HG03571 (cell line): Measurements from ENCODE around the gene KIF26B.
"Not testable (repeated sequence)": the region's sequence is repeated elsewhere in the genome, so short reads cannot be mapped to it uniquely, and the experiment has no call there.

Experiments
- ATAC-seq: cut with Tn5 transposase; IDR thresholded peaks from one replicate; pipeline ENCODE4 v1.9.1; 2021; ENCODE audit not compliant: unreplicated experiment

Gene KIF26B

DNA sequence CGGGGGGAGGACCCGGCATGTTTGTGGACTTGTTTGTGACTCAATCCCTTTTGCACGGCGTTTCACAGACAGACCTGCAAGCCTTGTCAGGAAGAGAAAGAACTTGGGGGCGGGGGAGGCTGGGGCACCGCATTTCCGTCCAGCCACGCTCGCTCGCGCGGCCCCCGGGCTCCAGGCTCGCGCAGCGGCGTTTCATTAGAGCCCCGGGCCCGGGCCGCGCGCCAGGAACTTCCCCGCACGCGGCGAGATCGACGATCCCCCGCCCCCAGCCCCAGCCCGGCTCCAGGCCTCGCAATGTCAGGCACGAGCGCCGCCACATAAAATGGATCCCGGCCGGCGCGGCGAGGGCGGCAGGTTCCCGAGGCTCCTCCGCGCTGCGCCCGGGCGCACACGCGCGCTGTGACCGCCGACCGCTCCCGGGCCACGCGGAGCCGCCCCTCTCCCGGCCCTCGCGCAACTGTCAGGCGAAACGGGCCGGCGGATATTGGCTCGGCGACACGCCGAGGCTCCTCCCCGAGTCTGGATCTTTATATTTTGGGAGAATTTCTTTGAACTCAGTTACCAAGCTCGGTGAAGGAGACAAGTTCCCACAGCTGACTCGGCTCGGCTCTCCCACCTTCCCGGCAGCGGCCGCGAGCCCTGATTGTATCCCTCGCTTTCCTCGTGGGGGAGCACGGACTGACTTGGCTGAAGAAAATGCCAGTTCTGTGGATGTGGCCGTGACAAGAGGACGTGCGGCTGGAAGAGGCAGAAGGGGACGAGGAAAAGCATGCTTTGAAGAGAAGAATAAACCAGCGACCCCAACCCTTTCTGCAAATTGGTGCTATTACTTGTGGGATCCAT, at the start of gene KIF26B:
Gene KIF26B, plus strand, starts transcription at position 557 of the 843 bp plus-strand sequence. CDS start 440 bp downstream, outside the sequence.
- ATAC-seq: no peak

DNA sequence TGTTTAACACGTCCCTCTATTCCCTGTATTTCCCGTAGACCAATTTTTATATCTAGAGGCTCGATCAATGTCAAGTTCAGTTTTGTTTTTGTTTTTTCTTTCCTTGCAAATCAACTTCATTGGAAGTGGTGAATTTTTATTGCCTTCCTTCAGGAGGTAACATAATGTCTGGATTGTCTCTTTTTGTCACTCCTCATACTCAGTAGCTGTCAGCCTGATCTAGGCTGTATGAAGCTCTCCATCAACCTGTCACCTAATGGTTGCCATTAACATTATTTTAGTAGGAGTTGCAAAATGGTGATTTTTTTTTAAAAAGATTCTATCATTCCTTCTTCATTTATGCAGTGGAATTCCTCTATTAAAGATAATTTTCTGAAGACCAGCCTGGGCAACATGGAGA, 49.7 kb upstream of the KIF26B start:
- ATAC-seq: no peak

DNA sequence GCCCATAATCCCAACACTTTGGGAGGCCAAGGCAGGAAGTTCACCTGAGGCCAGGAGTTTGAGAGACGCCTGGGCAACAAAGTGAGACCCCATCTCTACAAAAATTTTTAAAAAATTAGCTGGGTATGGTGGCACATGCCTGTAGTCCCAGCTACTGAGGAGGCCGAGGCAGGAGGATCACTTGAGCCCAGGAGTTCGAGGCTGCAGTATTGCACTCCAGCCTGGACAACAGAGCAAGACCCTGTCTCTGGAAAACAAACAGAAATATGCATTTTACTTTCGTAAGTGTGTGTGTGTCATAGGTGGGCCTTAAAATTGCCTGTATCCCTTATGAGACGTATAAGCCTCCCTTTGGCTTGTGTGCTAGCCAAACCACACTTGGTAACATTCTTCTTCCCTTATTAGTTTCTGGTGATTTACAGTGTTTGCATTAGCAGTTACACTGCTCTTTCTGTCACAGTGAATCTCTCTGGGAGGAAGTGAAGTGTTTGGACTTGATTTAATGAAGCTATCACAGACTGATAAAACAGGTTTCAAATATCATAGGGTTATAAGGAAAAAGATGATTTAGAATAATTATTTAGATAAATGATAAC, 48.9 kb upstream of the KIF26B start:
- ATAC-seq: no peak

DNA sequence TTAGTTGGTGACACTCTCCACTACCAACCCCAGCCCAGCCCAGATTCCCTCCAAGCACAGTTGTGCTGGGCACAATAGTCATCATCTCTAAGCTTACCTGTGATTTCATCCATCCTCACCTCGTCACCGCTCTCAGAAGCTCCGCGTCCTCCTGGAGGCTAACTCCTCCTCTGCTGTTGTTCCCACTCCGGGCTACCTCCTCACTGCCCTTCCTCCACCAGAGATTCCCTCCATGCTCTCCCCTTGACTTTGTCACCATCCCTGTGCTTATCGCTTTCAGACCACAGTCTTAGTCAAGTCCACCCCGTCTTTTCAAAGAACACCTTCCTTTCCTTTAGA, 47.0 kb upstream of the KIF26B start:
- no peak for ATAC-seq

DNA sequence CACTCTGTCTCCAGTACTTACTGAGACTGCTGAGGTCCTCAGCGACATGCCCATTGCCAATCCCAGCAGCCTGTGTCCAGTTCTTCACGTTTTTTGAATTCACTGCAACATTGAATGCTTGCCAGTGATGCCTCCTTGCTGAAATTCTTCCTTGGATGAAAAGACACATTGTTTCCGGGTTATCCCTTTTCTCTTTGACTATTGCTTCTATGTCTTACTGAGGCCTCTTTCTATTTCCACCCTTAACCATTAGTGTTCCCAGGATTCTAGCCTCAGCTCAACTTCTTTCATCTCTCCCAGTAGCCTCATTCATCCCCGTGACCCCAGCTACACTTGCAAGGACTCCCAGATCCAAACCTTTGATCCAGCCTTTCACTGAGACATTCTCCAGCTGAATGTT, 46.5 kb upstream of the KIF26B start:
- ATAC-seq: no peak

DNA sequence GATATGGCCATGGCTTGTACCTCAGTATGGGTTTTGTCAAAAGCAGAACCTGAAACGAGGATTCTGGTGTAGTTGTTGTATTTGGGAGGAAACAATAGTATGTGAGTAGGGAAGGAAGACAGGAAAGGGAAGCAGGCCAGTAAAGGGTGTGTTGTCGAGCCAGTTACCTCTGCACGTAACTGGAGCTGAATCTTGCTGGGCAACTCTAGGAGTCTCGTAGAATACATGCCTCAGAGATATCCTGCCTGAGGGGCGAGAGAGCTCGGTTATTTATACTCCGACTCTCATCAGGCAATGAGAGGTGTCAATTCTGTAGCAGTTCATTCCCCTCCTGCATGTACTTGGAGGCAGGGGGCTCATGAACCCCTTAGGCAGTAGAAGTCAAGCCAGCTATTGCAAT, 45.9 kb upstream of the KIF26B start:
- no peak for ATAC-seq

DNA sequence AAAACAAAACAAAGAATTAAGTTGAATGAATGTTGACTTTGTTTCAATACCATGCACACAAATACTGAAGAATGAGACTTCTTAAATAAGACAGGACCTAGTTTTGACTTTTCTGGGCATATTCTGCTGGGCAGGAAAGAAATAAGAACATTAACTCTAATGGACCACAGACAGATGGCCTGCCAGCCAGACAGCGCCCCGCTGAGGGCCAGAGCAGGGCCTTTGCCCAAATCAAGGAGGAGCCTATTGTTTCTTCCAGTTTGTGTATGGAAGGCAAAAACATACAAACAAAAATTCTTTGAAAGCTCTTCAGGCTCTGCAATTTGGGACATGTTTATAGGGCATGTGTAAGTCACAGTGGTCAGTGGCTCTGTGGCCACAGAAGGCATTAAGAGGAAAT, 44.4 kb upstream of the KIF26B start:
- no peak for ATAC-seq

DNA sequence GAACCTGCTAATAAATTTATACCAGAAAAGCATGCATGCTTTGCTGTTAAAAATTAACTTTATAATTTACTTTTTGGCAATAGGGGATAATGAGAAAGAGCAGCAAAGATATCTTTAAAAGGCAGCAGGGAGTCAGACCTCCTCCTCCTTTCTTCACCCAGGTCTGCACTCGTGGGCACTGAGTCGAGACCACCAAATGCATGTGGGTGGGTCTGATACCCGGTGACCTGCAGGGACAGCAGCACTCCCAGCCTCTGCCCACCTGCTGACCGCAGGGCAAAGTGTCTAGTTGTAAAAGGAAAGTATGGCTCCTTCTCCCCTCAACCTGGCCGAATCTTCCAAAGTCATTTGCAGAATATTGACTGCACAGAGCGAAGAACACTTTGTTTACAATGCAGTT, 43.7 kb upstream of the KIF26B start:
- ATAC-seq: no peak

DNA sequence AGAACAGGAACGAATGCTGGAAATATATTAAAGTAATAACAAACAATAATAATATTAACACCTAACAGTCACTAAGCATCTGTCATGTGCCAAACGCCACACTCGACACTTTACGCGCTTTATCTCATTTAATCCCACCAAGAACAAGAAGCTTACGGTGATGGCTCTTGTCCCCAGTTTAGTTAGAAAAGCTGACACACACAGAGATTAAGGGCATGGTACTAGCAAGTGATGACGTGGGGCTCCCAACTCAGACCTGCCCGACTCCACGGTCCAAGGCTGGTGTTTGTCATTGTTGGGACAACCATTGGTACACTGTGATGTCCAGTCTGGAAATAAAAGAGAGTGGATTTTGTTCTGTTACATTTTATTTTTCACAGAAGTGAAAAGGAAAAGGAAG, 41.1 kb upstream of the KIF26B start:
- ATAC-seq: no peak

DNA sequence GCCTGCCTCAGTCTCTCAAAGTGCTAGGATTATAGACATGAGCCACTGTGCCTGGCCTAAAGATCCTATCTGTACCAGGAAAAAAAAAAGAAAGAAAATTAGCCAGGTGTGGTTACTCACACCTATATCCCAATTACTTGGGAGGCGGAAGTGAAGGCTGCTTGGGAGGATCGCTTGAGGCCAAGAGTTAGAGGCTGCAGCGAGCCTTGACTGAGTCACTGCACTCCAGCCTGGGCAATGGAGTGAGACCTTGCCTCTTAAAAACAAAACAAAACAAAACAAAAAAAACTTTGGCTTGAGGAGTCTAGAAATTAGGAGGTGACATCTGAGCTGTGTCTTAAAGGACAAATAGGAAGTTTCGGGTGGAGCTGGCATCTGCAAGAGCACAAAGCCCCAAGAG, 38.7 kb upstream of the KIF26B start:
- no peak for ATAC-seq

DNA sequence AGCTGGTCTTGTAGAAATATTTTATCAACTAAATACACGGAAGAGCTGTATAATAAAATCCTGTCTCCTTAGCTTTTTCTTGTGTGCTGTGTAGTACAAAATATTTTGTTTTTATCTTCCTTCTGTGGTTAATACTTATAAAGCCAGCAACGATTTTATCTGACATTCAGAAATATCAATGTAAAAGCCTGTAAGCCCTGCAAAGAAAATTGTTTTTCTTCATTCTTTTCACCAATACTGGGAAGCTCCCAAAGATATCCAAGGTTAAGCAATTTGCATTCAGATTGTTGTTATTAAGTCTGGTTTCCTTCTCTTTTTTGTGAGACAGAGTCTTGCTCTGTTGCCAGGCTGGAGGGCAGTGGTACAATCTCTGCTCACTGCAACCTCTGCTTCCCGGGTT, 38.0 kb upstream of the KIF26B start:
- ATAC-seq: no peak

DNA sequence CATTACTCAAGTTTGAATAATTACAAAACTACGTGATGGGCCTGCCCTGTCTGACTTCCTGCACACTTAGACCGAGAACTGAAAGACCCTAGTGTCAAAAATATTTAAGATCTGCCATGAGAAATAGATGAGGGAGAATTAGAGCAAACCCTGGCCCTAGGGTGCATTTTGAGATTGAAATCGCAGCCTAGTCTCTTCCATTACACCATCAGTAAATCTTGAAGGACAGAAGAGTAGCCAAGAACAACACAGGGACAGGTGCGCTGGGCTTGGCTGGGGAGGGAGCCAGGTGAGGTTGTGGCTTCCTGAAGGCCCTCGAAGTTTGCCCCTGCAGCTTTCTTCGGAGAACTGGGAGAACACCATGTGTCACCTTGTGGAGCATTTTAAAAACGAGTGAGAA, 36.7 kb upstream of the KIF26B start:
- no peak for ATAC-seq

DNA sequence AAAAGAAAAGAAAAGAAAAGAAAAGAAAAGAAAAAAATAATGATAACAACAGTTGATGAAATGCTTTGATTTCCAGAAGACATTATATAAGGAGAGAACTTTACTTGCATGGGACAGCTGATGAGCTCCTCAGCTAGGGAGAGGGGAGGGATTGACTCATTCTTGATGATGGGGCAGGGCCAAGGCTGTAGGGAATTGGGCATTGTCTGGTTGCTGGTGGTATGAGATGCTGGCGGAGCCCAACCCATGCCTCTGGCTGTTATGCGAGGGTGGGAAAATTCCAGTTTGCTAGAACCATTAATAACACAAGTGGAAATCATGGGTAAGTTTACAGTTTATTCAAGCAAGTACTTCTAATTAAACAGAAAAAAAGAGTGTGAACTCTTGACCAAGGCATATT, 36.0 kb upstream of the KIF26B start:
- ATAC-seq: no peak

DNA sequence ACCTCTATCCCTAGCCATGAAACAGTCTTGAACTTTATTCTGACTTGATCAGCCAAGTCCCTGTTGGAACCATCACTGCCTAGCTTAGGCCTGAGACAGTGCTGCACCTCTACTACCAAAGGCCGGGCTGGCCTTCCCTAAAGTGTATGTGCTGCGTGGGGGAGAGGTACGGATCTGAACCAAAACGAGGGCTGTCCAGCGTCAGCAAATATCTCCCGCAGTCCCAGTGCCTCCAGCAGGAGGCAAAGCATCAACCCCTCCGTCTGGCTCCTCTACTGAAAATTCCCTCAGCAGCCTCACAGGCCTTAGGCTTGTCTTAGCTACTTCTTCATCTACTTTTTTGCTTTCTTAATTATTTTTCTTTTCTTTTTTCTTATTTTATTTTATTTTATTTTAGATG, 33.3 kb upstream of the KIF26B start:
- ATAC-seq: no peak

DNA sequence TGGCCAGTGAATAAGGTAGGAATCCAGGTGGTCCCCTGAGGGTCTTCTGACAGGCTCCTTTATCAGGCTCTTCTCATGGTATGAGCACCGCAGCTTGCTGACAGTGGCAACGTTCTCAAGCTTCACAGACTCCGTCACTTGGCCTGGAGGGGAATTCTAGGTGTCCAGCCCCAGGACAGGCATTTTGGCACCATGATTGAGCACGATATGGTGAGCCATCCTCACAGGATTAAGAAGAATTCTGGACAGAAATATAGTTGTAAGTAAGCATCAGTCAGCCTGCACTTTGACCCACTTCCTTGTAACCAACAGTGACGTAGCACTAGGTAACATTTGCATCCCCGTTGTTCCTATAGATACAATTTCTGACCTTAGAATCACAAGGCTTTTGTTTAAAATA, 30.5 kb upstream of the KIF26B start:
- ATAC-seq: no peak

DNA sequence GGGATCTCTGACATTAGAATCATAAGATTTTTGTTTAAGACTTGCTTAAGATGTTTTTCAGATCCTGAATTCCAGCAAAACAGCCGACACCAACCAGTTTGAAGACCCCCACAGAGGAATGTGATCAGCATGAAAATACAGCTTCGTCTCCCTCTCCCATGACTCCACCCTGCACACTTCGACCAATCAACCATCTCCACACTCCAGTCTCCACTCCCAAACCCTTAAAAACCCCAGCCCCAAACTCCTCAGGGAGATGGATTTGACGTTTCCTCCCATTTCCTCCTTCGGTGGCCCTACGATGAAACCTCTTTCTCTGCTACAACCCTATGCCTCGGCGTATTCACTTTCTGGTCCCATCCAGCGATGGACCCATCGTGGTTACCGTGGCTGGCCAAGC, 30.1 kb upstream of the KIF26B start:
- ATAC-seq: no peak

DNA sequence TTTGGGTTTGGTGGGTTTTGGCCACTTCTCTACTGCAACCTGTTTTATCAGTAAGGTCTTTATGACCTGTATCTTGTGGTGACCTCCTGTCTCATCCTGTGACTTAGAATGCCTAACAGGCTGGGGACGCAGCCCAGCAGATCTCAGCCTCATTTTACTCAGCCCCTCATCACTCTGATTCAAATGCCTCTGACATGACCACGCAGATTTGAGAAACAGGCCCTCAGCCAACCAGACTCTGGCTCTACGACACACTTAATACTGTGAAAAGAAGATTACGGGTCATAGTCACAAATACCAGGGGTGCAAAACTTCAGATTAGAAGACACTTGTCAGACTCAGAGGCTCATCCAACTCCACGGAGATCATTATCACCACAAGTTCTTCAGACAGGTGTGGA, 28.3 kb upstream of the KIF26B start:
- ATAC-seq: no peak

DNA sequence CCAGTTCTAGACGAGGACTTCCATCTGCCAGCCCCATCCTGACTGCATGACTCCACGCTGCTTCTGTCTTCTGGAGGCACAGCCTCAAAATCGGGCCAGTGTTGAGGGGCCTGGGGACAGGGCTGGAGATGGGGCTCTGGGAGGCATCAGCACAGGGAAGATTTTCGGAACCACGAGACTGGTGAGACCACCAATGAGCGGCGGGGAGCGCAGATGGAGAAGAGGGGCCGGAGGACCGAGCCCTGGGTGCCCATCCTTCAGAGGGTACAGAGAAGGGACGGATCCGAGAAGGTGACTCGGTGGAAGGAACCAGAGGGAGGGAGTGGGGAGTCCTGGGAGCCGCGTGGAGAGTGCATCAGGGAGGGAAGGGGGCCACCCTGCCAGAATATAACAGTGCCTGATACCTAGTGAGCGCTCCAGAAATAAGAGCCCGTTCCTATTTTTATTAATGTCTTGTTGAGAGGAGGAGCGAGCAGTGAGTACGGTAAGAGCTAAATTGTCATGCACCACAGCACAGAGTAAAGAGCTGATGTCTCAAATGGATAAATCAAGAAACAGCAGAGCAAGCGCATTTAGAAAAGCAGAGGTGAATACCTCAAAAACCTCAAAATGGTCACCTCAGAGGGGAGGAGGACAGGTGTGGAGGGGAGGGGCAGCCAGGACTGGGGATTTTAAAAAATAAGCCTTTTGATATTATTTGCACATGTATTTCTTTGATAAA, 26.2 kb upstream of the KIF26B start:
- ATAC-seq: no peak

DNA sequence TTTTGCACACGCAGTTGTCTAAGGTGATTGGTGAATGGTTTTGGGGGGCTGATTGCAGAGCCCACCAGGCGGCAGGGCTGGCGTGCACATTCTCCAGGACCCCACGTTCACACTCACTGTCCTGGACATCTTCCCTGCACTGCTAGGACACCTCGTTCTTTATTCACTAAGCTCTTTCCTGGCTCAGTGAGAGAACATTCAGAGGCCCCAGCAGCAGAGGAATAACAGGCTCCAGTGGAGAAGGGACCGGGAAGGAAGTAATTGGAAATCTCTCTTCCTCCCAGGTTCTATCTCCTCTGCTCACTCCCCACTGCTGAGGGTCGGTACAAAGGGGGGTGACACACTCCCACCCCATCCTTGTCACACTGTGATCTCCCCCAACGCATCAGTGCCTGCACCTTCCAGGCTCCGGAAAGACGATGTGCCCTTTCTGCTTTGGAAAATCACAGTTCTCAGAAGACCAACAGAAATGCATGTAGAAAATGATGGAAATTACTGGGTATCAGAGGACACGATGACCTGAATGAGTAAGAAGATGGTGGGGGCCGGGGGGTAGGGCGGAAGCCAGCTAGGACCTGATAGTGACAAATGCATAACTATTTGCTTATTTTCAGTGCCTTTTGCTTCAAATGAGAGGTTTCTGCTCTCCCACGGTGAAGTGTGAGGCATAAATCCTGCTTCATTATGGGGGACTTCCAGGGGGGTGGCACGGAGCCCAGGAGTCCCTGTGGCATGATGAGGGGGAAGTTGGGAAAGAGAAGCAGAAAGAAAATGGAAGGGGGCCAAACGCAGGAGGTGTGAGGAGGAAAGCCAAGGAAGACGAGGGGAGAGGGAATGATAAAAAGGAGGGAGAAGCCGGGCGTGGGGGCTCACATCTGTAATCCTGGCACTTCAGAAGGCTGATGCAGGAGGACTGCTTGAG, 25.2 kb upstream of the KIF26B start:
- ATAC-seq: no peak

DNA sequence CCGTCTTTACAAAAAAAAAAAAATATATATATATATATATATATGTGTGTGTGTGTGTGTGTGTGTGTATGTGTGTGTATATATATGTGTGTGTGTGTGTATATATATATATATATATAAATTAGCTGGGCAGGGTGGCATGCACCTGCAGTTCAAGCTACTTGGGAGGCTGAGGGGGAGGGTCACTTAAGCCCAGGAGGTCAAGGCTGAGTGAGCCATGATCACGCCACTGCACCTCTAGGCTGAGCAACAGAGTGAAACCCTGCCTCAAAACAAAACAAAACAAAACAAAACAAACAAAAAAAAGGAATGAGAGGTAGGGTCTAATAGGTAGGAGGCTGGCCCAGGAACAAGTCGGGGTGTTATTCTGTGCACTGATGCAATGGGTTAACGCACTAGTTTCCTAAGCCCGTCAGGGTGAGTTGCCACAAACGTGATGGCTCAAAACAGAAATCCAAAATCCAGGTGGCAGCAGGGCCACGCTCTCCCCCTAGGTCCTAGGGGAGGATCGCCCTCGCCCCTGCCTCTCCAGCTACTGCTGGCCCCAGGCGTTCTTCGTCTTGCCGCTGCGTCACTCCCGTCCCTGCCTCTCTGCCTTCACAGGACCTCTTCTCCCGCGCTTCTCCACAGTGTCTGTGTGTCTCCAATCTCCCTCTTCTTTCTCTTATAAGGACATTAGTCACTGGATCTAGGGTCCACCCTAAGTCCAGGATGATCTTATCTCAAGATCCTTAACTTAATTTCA, 24.3 kb upstream of the KIF26B start:
- not testable (repeated sequence) for ATAC-seq

DNA sequence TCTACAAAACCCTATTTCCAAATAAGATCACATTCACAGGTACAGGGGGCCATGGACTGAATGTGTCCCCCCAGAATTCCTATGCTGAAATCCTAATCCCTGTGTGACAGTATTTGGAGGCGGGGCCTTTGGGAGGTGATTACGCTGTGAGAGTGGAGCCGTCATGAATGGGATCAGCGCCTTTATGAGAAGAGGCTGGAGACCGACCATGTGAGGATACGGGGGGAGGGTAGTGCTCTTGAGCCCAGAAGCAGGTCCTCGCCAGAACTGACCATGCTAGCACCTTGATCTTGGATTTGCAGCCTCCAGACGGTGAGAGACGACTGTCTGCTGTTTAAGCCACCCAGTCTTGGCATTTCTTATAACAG, 23.8 kb upstream of the KIF26B start:
- no peak for ATAC-seq
